Measurements from ENCODE around the gene TXK. TPM values are rescaled to one million over a fixed set of nuclear protein-coding genes. Genes with fewer than 3 reads are reported as not detected.

TXK gene
- total RNA-seq, 1 experiment from 2014 or later: 0.23 TPM

DNA sequence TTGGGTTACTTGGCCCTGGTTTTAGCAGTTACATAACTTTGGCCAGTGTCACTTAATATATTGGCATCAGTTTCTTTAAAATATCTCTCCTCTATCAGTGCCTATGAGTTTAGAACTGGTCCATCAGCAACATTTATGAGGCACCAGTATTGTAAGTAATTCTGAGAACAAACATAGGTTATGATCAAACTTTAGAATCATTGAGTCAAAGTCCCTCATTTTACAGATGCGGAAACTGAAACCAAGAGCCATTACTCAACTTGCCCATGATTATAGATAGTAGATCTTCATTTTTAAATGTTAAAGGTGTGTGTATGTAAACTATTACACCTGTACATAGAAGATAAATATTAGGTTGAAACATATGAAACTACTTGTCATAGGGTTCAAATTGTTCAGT lies 113.0 kb downstream of the TXK start:
- DNase-seq (ENCODE audit: low read depth): no peak

DNA sequence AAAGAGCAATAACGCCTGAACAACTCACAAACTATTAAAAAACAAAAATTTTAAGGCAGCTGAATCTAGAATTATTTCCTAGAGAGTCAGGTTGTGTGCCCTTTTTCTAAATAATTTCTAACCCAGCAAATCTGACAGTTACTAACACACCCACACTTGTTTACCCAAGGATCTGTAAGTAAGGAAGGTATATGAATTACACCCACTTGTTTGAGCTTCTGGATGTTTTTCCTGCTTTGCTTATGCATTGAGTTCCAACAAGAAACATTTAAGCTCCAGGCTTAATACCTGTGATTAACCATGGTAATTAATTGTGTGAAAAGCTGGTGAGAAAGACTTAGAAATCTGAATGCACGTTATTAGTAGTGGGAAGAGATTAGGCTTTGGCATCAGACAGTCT lies 115.9 kb downstream of the TXK start:
- no peak for DNase-seq (ENCODE audit: low read depth)

GRCh38 chr4:48017108-48017571 lies 116.9 kb downstream of the TXK start:
- peak; percentile 85 for DNase-seq (ENCODE audit: low read depth)

Other genes starting within 250 kb of the TXK start
- gene NFXL1, start 219.7 kb downstream of the TXK start, total RNA-seq (2014; rRNA removed; shearing (Covaris generic)): 6.5 and 7.7 TPM in 2 replicates
- gene CNGA1, start 117.6 kb downstream of the TXK start, total RNA-seq (2014; rRNA removed; shearing (Covaris generic)): not detected in 2 replicates
- gene NIPAL1, start 117.5 kb downstream of the TXK start, total RNA-seq (2014; rRNA removed; shearing (Covaris generic)): 0.54 and 3.0 TPM in 2 replicates
- 0.23 and 0.24 TPM in 2 replicates for gene TEC, start 135.6 kb upstream of the TXK start, total RNA-seq (2014; rRNA removed; shearing (Covaris generic))
- gene SLAIN2, start 207.3 kb upstream of the TXK start, total RNA-seq (2014; rRNA removed; shearing (Covaris generic)): 25.8 and 28.7 TPM in 2 replicates

Measured in Daoy (cell line).